HepG2 (cell line): ENCODE measurements around the gene WDR76. TPM values are rescaled to one million over a fixed set of nuclear protein-coding genes. Genes with fewer than 3 reads are reported as not detected.

Experiments used
- ATAC-seq: fragments of 200-7000 bp; cut with Tn5 transposase; 3 replicates; pipeline ENCODE4 v1.9.1; 2020; ENCODE audit warnings: mild to moderate bottlenecking, moderate library complexity
- BruUV-seq: library from RNA; stranded (reverse); fragments of 400-500 nt; replicated peaks from 2 replicates; lab custom pipeline; 2021; lab: Mats Ljungman, UMichigan
- CTCF ChIA-PET: fragments of 300-600 bp; formaldehyde crosslinking; extraction: SDS; loops from one replicate; lab custom pipeline; 2021; ENCODE audit warnings: low total read pairs, inconsistent platforms, low intra/inter-chr PET ratio; lab: Yijun Ruan, JAX
- POLR2A ChIA-PET: fragments of 350-600 bp; sonication (Branson Sonifier 250); formaldehyde crosslinking; loops from one replicate; lab custom pipeline; 2020; ENCODE audit warnings: antibody characterized with exemption, inconsistent platforms; lab: Yijun Ruan, JAX
- DNase-seq: peaks from one replicate; pipeline ENCODE4 v3.0.0-alpha.2; 2015; ENCODE audit warnings: low spot score
- FAIRE-seq: peaks from 3 replicates; lab custom pipeline; 2011; peaks lifted over from hg19 to GRCh38; lab: Jason Lieb, UNC
- H2AFZ ChIP-seq: one replicate; pipeline ENCODE4 v1.6.1; 2011; ENCODE audit warnings: low read length, inconsistent platforms
- H3K27ac ChIP-seq: fragments of 300-600 bp; 3 replicates; pipeline ENCODE4 v1.8.0; 2011; ENCODE audit warnings: mixed run types, mild to moderate bottlenecking, mixed read lengths, low read length, inconsistent platforms; ENCODE audit not compliant: insufficient read depth; ENCODE audit errors: extremely low read length
- H3K27me3 ChIP-seq, 2 experiments: fragments of 200-600 bp in 1 of 2; 2 replicates in 1 of 2; 3 replicates in 1 of 2; pipeline versions ENCODE4 v1.6.0 to v1.8.0; 2011; ENCODE audit warnings: low read length in 2 of 2, mild to moderate bottlenecking in 2 of 2, moderate library complexity in 2 of 2, inconsistent platforms in 1 of 2; ENCODE audit not compliant: insufficient read depth in 2 of 2, control insufficient read depth in 1 of 2
- H3K36me3 ChIP-seq, 2 experiments: fragments of 200-600 bp in 1 of 2; replicated peaks in 1 of 2; 2 replicates in 1 of 2; 3 replicates in 1 of 2; pipeline versions ENCODE4 v1.5.1 to v1.8.0; 2011; ENCODE audit warnings: low read length in 2 of 2, inconsistent platforms in 1 of 2; ENCODE audit not compliant: insufficient read depth in 2 of 2, control insufficient read depth in 1 of 2
- H3K4me1 ChIP-seq: 2 replicates; pipeline ENCODE4 v1.5.1; 2012; ENCODE audit warnings: low read length, inconsistent platforms; ENCODE audit not compliant: insufficient read depth
- H3K4me2 ChIP-seq: 2 replicates; pipeline ENCODE4 v1.6.0; 2011; ENCODE audit warnings: low read depth, low read length, inconsistent platforms
- H3K4me3 ChIP-seq, 3 experiments: fragments of 200-600 bp in 1 of 3; sonication (generic), shearing (Covaris generic) in 1 of 3; replicated peaks in 1 of 3; 2 replicates each; pipeline ENCODE4 v1.5.1; 2011 to 2016; ENCODE audit warnings: low read length in 3 of 3, inconsistent platforms in 2 of 3, low read depth in 2 of 3, mild to moderate bottlenecking in 2 of 3, control low read depth in 1 of 3, mixed read lengths in 1 of 3; ENCODE audit not compliant: insufficient read depth in 1 of 3
- H3K79me2 ChIP-seq: one replicate; pipeline ENCODE4 v1.6.1; 2011; ENCODE audit warnings: low read length, inconsistent platforms; ENCODE audit not compliant: insufficient read depth
- H3K9ac ChIP-seq: 2 replicates; pipeline ENCODE4 v1.6.0; 2011; ENCODE audit warnings: mild to moderate bottlenecking, low read depth, low read length, inconsistent platforms; ENCODE audit not compliant: insufficient read depth
- H3K9me3 ChIP-seq: 2 replicates; pipeline ENCODE4 v1.5.1; 2012; ENCODE audit warnings: mild to moderate bottlenecking, low read length
- H4K20me1 ChIP-seq: 2 replicates; pipeline ENCODE4 v1.6.0; 2011; ENCODE audit warnings: inconsistent platforms, mild to moderate bottlenecking, low read length, moderate library complexity; ENCODE audit not compliant: insufficient read depth
- AKNA ChIP-seq: sonication (generic); formaldehyde crosslinking; IDR thresholded peaks from 2 replicates; pipeline ENCODE4 v1.4.0; 2020; ENCODE audit warnings: missing genetic modification reagents, borderline replicate concordance
- ATF7 ChIP-seq, 2 experiments: fragments of 450-650 bp in 1 of 2; sonication (generic) in 1 of 2; formaldehyde crosslinking in 1 of 2; IDR thresholded peaks; 2 replicates each; pipeline versions ENCODE4 v1.4.0 to v1.6.1; 2016 to 2020; ENCODE audit warnings: antibody characterized with exemption in 1 of 2, mild to moderate bottlenecking in 1 of 2, missing genetic modification reagents in 1 of 2
- HOXA5 ChIP-seq: sonication (generic); formaldehyde crosslinking; IDR thresholded peaks from 2 replicates; pipeline ENCODE4 v1.4.0; 2020; ENCODE audit warnings: missing genetic modification reagents
- NR2F6 ChIP-seq, 2 experiments: IDR thresholded peaks; 2 replicates each; pipeline ENCODE4 v1.6.1; 2016; ENCODE audit warnings: antibody characterized with exemption in 1 of 2, mild to moderate bottlenecking in 1 of 2
- PCBP1 ChIP-seq: fragments of 200-400 bp; formaldehyde crosslinking; IDR thresholded peaks from 2 replicates; pipeline ENCODE4 v1.6.1; 2017; ENCODE audit warnings: mild to moderate bottlenecking, low read depth, low read length, borderline replicate concordance
- POGZ ChIP-seq: sonication (generic); formaldehyde crosslinking; IDR thresholded peaks from 2 replicates; pipeline ENCODE4 v1.4.0; 2020; ENCODE audit warnings: mild to moderate bottlenecking, missing genetic modification reagents
- POLR2AphosphoS5 ChIP-seq: IDR thresholded peaks from 2 replicates; pipeline ENCODE4 v1.6.1; 2012; ENCODE audit warnings: low read depth, low read length
- RXRB ChIP-seq: IDR thresholded peaks from 2 replicates; pipeline ENCODE4 v1.6.1; 2016; ENCODE audit warnings: borderline replicate concordance, missing genetic modification reagents, missing compliant biosample characterization
- SP140L ChIP-seq: sonication (generic); formaldehyde crosslinking; IDR thresholded peaks from 2 replicates; pipeline ENCODE4 v1.4.0; 2020; ENCODE audit warnings: missing genetic modification reagents, borderline replicate concordance
- YY1 ChIP-seq: IDR thresholded peaks from 2 replicates; pipeline ENCODE4 v1.6.1; 2011; ENCODE audit warnings: low read length, low read depth, moderate library complexity, mild to moderate bottlenecking; ENCODE audit not compliant: insufficient read depth, insufficient replicate concordance
- ZFP91 ChIP-seq: sonication (generic); formaldehyde crosslinking; IDR thresholded peaks from 2 replicates; pipeline ENCODE4 v1.9.0; 2022; ENCODE audit warnings: missing genetic modification reagents, mild to moderate bottlenecking, borderline replicate concordance
- ZFY ChIP-seq: sonication (generic); formaldehyde crosslinking; IDR thresholded peaks from 2 replicates; pipeline ENCODE4 v1.4.0; 2020; ENCODE audit warnings: missing genetic modification reagents
- WGBS: methylation state at CpG from one replicate; pipeline ENCODE4 v1.1.6; 2017; ENCODE audit warnings: low lambda C conversion rate; 5-methylcytosine and 5-hydroxymethylcytosine counted together
- in situ Hi-C: cut with HindIII; loops from 2 replicates; pipeline ENCODE4 v1.10.0; 2017; ENCODE audit warnings: low pct_unique_long_range_greater_than_20kb; ENCODE audit not compliant: extremely low pct_ligation_motif_present
- intact Hi-C: fragments of 100-400 bp; cut with micrococcal nuclease; formaldehyde crosslinking; loops from one replicate; pipeline ENCODE4 v1.10.0; 2022; ENCODE audit not compliant: unreplicated experiment
- polyA plus RNA-seq, 8 experiments: library from polyadenylated mRNA; depleted of rRNA in 3 of 8; stranded (reverse) in 7 of 8; unstranded in 1 of 8; fragments of >200 nt; fragmentation: Illumina TruSeq in 4 of 8; extraction: Trizol in 4 of 8; gene quantifications; 2 replicates each; pipeline versions ENCODE4 v1.2.1 to v1.2.3, GENCODE V29; 2011 to 2016; ENCODE audit warnings: low read depth in 4 of 8, missing spikeins in 1 of 8, mixed read lengths in 1 of 8; ENCODE audit not compliant: insufficient read depth in 1 of 8
- total RNA-seq, 5 experiments: library from RNA; depleted of rRNA; stranded (reverse); fragments of >200 nt; fragmentation: Illumina TruSeq; extraction: Trizol; gene quantifications; 2 replicates each; pipeline ENCODE4 v1.2.3, GENCODE V29; 2016; ENCODE audit warnings: low read depth in 1 of 5

WDR76 gene
- total and polyA plus RNA-seq, 2 of the 13 experiments (the other 11 are each of a cell fraction or from before 2014, with no cell fraction given), result 1.1 to 9.7 TPM

- 85% methylated on average over 1 of the region's 1 CpG for WGBS
- H3K27ac ChIP-seq, result no peak overlapping the region
- no peak overlapping the region for H3K4me2 ChIP-seq
- no peaks in the 10 kb centered on the region for H3K79me2 ChIP-seq
- in situ Hi-C loops (loop anchor here (5.0 to 10.0 kb wide), 2 partner anchors 166 to 314 kb away; no protein-coding TSS in a partner anchor), intact Hi-C loops (loop anchor here (5.0 kb wide), 1 partner anchor 601 kb away; no protein-coding TSS in a partner anchor)
- CTCF ChIA-PET, result no interaction called here
- no peaks in the 10 kb centered on the region for H3K9me3 ChIP-seq
- no peak overlapping the region for H2AFZ ChIP-seq
- no peaks in the 10 kb centered on the region for H3K36me3 ChIP-seq
- ATAC-seq (no peak), FAIRE-seq (no peak), DNase-seq (no peak)
- peaks cover 21% of the 10 kb centered on the region for H3K4me1 ChIP-seq
- POLR2A ChIA-PET, result no interaction called here
- no peak overlapping the region for H3K9ac ChIP-seq
- no TSS peak for BruUV-seq
- H3K4me3 ChIP-seq, result no peak overlapping the region
- H4K20me1 ChIP-seq, result no peaks in the 10 kb centered on the region
- TF ChIP-seq HOXA5 (CRISPR knock-in tag), result no peak
- TF ChIP-seq YY1, result no peak
- TF ChIP-seq POLR2AphosphoS5, result no peak
- no peak for TF ChIP-seq PCBP1
- no peak for TF ChIP-seq ATF7 (IDR thresholded peaks at IDR 0.05)
- no peak for TF ChIP-seq ATF7 (CRISPR knock-in tag; IDR thresholded peaks at IDR 0.05)
- no peak for TF ChIP-seq RXRB (CRISPR knock-in tag)
- TF ChIP-seq NR2F6 (IDR thresholded peaks at IDR 0.05), result no peak
- TF ChIP-seq NR2F6 (CRISPR knock-in tag; IDR thresholded peaks at IDR 0.05), result no peak
- no peak for TF ChIP-seq AKNA (CRISPR knock-in tag)
- no peak for TF ChIP-seq ZFP91 (CRISPR knock-in tag)
- TF ChIP-seq SP140L (CRISPR knock-in tag), result no peak
- no peak for TF ChIP-seq POGZ (CRISPR knock-in tag)
- no peak for TF ChIP-seq ZFY (CRISPR knock-in tag)
- no peaks in the 10 kb centered on the region for H3K27me3 ChIP-seq
These were observed 74.2 kb downstream of the WDR76 start for GRCh38 chr15:43900996-43901395.
